ENCODE results near the gene ANKHD1. TPM values are rescaled to one million over a fixed set of nuclear protein-coding genes. Genes with fewer than 3 reads are reported as not detected.

Gene ANKHD1
- total and polyA plus RNA-seq, 5 donors, result 36.1 to 69.1 (median 60.7) TPM

- intact Hi-C loops (cut with DNase I), result no loop called here
- Histone ChIP-seq H3K27me3 (ENCODE audit: control insufficient read depth, insufficient read depth) (no peaks in the 10 kb centered on the region), H3K4me3 (ENCODE audit: low read length) (no peak overlapping the region), H3K4me1 (ENCODE audit: control insufficient read depth, insufficient read depth, low read length) (peaks cover 17% of the 10 kb centered on the region), H3K27ac (ENCODE audit: low read length) (no peak overlapping the region), H3K9me3 (ENCODE audit: control insufficient read depth, low read length) (no peaks in the 10 kb centered on the region)
- DNase-seq (no peak), ATAC-seq (no peak)
- WGBS, result 63% methylated on average over 2 of the region's 2 CpGs
Measured at GRCh38 chr5:140553657-140554056, 152.0 kb downstream of the ANKHD1 start.

DNA sequence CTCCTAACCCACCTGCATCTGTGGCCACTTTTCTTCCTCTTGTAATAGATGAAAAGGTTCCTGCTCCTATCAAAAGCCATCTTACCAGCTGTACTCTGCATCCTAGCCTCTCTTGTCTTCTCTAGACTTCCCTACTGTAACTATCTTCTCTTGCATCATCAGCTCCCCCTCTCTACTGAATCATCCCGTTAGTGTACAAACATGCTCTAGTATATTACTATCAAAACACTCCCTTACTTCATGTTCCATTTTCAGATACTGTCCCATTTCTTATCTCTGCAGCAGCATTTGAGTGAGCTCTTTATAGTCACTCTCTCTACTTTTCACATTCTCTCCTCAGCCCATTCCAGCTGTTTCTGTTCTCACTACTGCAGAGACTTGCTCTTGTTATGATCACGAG, 152.8 kb downstream of the ANKHD1 start:
- Histone ChIP-seq H3K27me3 (ENCODE audit: control insufficient read depth, insufficient read depth) (no peaks in the 10 kb centered on the region), H3K4me3 (ENCODE audit: low read length) (no peak overlapping the region), H3K9me3 (ENCODE audit: control insufficient read depth, low read length) (no peaks in the 10 kb centered on the region), H3K27ac (ENCODE audit: low read length) (no peak overlapping the region), H3K4me1 (ENCODE audit: control insufficient read depth, insufficient read depth, low read length) (peaks cover 9% of the 10 kb centered on the region)
- 41% methylated on average over 2 of the region's 2 CpGs for WGBS
- ATAC-seq (no peak), DNase-seq (no peak)
- intact Hi-C loops (cut with DNase I), result no loop called here

DNA sequence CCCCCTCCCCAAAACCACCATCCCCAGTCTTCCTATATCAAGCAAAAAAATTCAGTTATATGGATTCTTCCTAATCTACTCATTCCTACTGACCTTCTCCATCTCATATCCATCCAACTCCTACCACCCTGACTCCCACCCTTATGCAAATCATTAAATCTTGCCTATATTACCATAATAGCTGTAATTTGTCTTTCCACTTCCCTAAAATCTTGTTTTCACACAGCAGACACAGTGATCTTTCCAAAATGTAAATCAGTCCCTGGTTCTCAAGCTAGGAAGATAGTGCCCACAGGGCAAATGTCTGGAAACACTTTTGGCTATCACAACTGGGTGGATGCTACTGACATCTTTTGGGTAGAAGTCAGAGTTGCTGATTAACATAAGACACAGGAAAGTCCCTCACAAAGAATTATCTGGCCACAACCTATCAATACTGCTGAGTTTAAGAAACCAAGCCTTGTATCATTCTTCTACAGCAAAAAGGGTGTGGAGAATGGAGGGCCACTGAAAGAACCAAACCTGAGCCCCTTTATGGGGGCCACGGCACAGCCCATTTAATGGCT, 154.2 kb downstream of the ANKHD1 start:
- Histone ChIP-seq H3K9me3 (ENCODE audit: control insufficient read depth, low read length) (no peaks in the 10 kb centered on the region), H3K27ac (ENCODE audit: low read length) (no peak overlapping the region), H3K27me3 (ENCODE audit: control insufficient read depth, insufficient read depth) (no peaks in the 10 kb centered on the region), H3K4me1 (ENCODE audit: control insufficient read depth, insufficient read depth, low read length) (peaks cover 8% of the 10 kb centered on the region), H3K4me3 (ENCODE audit: low read length) (peak overlapping the region; percentile 83)
- intact Hi-C loops (cut with DNase I), result loop anchor here in 2 of 4 donors (5.0 kb wide), 2 partner anchors 81 to 86 kb away; partner anchors contain the start of gene TMCO6 (in 1 of the 2)
- WGBS, result 78% methylated on average over 1 of the region's 1 CpG
- ATAC-seq (no peak), DNase-seq (no peak)

DNA sequence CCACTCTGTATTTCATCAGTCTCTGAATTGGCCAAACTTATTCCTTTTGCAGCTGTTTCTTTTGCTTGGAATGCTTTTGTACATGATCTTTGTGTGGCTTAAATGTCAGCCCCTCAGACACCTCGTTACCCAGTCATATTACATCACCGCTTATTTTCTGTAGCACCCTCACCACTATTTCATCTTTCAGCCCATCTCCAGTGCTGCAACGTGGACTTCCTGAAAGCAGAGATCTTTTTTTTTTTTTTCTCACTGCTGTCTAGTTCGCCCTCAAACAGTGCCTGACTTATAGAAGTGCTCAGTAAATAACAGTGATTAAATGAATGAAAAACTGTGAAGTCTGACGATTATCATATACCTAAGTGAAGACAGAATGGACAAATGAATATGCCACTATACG, 154.8 kb downstream of the ANKHD1 start:
- WGBS, result 5% methylated on average over 6 of the region's 6 CpGs
- ATAC-seq (no peak), DNase-seq (no peak)
- Histone ChIP-seq H3K4me3 (ENCODE audit: low read length) (peak overlapping the region; percentile 83), H3K9me3 (ENCODE audit: control insufficient read depth, low read length) (no peaks in the 10 kb centered on the region), H3K27me3 (ENCODE audit: control insufficient read depth, insufficient read depth) (no peaks in the 10 kb centered on the region), H3K27ac (ENCODE audit: low read length) (no peak overlapping the region), H3K4me1 (ENCODE audit: control insufficient read depth, insufficient read depth, low read length) (peaks cover 8% of the 10 kb centered on the region)
- intact Hi-C loops (cut with DNase I), result loop anchor here in 2 of 4 donors (5.0 kb wide), 2 partner anchors 81 to 86 kb away; partner anchors contain the start of gene TMCO6 (in 1 of the 2)

DNA sequence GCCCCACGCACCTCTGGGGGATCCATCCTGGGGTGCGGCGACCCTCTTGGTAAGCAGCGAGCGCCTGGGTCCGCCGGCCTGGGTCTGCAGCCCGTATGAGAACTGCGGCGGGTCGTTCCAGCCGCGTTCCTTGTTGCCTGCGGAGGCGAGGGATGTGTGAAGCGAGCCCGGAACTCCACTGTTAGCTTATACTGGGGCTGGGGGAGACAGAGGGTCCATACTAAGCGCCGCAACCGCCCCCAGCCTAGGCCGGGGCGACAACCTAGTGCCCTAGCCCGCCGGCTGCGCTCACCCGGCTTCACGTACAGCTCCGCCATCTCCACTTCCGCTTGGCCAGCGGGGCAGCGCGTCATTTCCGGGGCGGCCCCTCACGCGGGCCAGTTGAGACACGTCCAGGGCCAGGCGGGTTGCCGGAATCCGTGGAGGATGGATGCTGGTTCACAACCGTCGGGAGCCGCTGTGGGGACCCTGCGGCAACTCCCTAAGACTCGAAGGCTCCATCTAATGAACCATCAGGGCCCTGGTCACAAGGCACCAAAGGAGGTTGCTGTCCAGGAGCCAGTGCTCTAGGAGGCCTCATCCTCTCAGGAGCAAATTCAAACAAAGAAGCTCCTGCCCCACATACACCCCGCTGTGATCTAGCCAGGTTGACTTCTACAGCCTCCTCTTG, 155.6 kb downstream of the ANKHD1 start, which contains the start of gene SRA1:
Gene SRA1 (minus strand): TSS at position 338 of the 670 bp plus-strand sequence. CDS start 21 bp downstream, at position 317.
- Histone ChIP-seq H3K27me3 (ENCODE audit: control insufficient read depth, insufficient read depth) (no peaks in the 10 kb centered on the region), H3K27ac (ENCODE audit: low read length) (peak within 1 kb of the TSS; percentile 92), H3K4me3 (ENCODE audit: low read length) (peak within 1 kb of the TSS; percentile 83), H3K4me1 (ENCODE audit: control insufficient read depth, insufficient read depth, low read length) (peaks cover 8% of the 10 kb centered on the region), H3K9me3 (ENCODE audit: control insufficient read depth, low read length) (no peaks in the 10 kb centered on the region)
- intact Hi-C loops (cut with DNase I), result loop anchor here in 2 of 4 donors (5.0 kb wide), 2 partner anchors 80 to 85 kb away; partner anchors contain the start of gene TMCO6 (in 1 of the 2)
- peak; percentile 96 for ATAC-seq
- peak; percentile 93 to 97 (median 97) for DNase-seq
- whole genome bisulfite sequencing, result under 1% methylated on average over 46 of the region's 46 CpGs

GRCh38 chr5:140557965-140558364, 156.3 kb downstream of the ANKHD1 start:
- no peak for ATAC-seq
- intact Hi-C loops (cut with DNase I), result loop anchor here in 2 of 4 donors (5.0 kb wide), 2 partner anchors 79 to 84 kb away; partner anchors contain the start of gene TMCO6 (in 1 of the 2)

DNA sequence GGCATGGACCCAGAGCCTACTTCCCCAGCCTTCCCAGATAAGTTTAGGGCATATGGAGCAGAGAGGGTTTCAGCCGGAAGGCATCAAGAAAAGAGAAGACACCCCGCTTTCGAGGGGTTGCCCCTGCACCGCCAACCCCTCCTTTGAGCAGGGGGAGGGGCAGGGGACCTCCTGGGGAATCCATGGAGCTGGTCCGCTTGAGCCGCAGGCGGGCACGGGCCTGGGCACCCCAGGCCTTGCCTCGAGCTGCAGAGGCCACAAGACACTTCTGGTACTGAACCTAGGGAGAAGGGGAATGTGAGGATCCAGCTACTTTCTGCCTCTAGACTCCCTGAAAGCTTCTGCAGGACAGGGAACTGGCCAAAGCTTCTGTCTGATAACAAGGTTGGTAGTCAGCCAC, 156.9 kb downstream of the ANKHD1 start:
- Histone ChIP-seq H3K27me3 (ENCODE audit: control insufficient read depth, insufficient read depth) (no peaks in the 10 kb centered on the region), H3K4me1 (ENCODE audit: control insufficient read depth, insufficient read depth, low read length) (peaks cover 11% of the 10 kb centered on the region), H3K9me3 (ENCODE audit: control insufficient read depth, low read length) (no peaks in the 10 kb centered on the region), H3K4me3 (ENCODE audit: low read length) (no peak overlapping the region), H3K27ac (ENCODE audit: low read length) (no peak overlapping the region)
- no peak for DNase-seq
- intact Hi-C loops (cut with DNase I), result loop anchor here in 2 of 4 donors (5.0 kb wide), 2 partner anchors 79 to 84 kb away; partner anchors contain the start of gene TMCO6 (in 1 of the 2)
- WGBS, result 92% methylated on average over 9 of the region's 9 CpGs
- no peak for ATAC-seq

More at GRCh38 chr5:140557965-140558364, 156.3 kb downstream of the ANKHD1 start:
- H3K4me3 ChIP-seq (ENCODE audit: low read length), result no peak overlapping the region
- H3K4me1 ChIP-seq (ENCODE audit: control insufficient read depth, insufficient read depth, low read length), result peaks cover 8% of the 10 kb centered on the region
- peak overlapping the region; percentile 67 for H3K27ac ChIP-seq (ENCODE audit: low read length)
- no peaks in the 10 kb centered on the region for H3K27me3 ChIP-seq (ENCODE audit: control insufficient read depth, insufficient read depth)
- DNase-seq, result no peak
- H3K9me3 ChIP-seq (ENCODE audit: control insufficient read depth, low read length), result no peaks in the 10 kb centered on the region
- 88% methylated on average over 3 of the region's 3 CpGs for WGBS

GRCh38 chr5:140560227-140560626, 158.6 kb downstream of the ANKHD1 start:
- intact Hi-C loops (cut with DNase I), result loop anchor here in 1 of 4 donors (10.0 kb wide), 1 partner anchor 75 kb away; the partner anchor contains the start of genes CD14 and TMCO6
- H3K4me3 ChIP-seq (ENCODE audit: low read length), result no peak overlapping the region
- peaks cover 10% of the 10 kb centered on the region for H3K4me1 ChIP-seq (ENCODE audit: control insufficient read depth, insufficient read depth, low read length)
- WGBS, result 91% methylated on average over 10 of the region's 10 CpGs
- ATAC-seq, result no peak
- no peak overlapping the region for H3K27ac ChIP-seq (ENCODE audit: low read length)
- H3K9me3 ChIP-seq (ENCODE audit: control insufficient read depth, low read length), result no peaks in the 10 kb centered on the region
- DNase-seq, result no peak
- H3K27me3 ChIP-seq (ENCODE audit: control insufficient read depth, insufficient read depth), result no peaks in the 10 kb centered on the region

- 90% methylated on average over 10 of the region's 10 CpGs for WGBS
- Histone ChIP-seq H3K9me3 (ENCODE audit: control insufficient read depth, low read length) (no peaks in the 10 kb centered on the region), H3K4me3 (ENCODE audit: low read length) (no peak overlapping the region), H3K27me3 (ENCODE audit: control insufficient read depth, insufficient read depth) (no peaks in the 10 kb centered on the region), H3K27ac (ENCODE audit: low read length) (no peak overlapping the region), H3K4me1 (ENCODE audit: control insufficient read depth, insufficient read depth, low read length) (peaks cover 8% of the 10 kb centered on the region)
- DNase-seq (no peak), ATAC-seq (no peak)
- intact Hi-C loops (cut with DNase I), result loop anchor here in 1 of 4 donors (10.0 kb wide), 1 partner anchor 73 kb away; the partner anchor contains the start of genes CD14 and TMCO6
Measured at GRCh38 chr5:140561753-140562523, 160.3 kb downstream of the ANKHD1 start.

DNA sequence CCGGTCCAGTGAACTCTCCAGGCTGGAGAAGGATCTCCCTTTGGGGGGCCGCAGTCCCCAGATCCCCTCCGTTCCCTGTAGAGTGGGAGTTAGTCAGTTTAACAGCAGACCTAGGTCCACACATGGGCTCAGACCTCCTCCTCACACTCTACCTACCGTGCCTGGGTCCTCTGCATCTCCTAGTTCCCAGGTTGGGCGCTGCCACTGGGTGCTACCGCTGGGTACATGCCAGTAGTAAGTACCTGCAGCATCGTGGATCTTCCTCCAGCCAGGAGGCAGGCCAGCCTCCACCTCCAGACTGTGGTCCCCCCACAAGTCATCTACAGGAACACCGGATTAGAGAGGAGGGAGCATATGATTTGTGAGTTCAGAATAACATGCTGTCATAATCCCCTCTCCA, 162.0 kb downstream of the ANKHD1 start:
- no peak for ATAC-seq
- no peaks in the 10 kb centered on the region for H3K9me3 ChIP-seq (ENCODE audit: control insufficient read depth, low read length)
- H3K27ac ChIP-seq (ENCODE audit: low read length), result peak overlapping the region; percentile 84
- peak in 2 of 3 donors; percentile 55 to 66 for DNase-seq
- peaks cover 11% of the 10 kb centered on the region for H3K4me1 ChIP-seq (ENCODE audit: control insufficient read depth, insufficient read depth, low read length)
- no peaks in the 10 kb centered on the region for H3K27me3 ChIP-seq (ENCODE audit: control insufficient read depth, insufficient read depth)
- WGBS, result 70% methylated on average over 8 of the region's 8 CpGs
- intact Hi-C loops (cut with DNase I), result loop anchor here in 1 of 4 donors (10.0 kb wide), 1 partner anchor 71 kb away; the partner anchor contains the start of genes CD14 and TMCO6
- H3K4me3 ChIP-seq (ENCODE audit: low read length), result peak overlapping the region; percentile 58
